Measurements from ENCODE around the gene CCR5AS.

CCR5AS gene

GRCh38 chr3:46365737-46366524 lies 40.9 kb downstream of the CCR5AS start:
- H3K4me3 Mint-ChIP-seq, result no peak overlapping the region
- H3K27me3 Mint-ChIP-seq, result peaks cover 16% of the 10 kb centered on the region
- no peaks in the 10 kb centered on the region for H3K9me3 Mint-ChIP-seq
- H3K27ac Mint-ChIP-seq, result no peak overlapping the region
- ATAC-seq, result no peak
- no peak for DNase-seq
- peaks cover 58% of the 10 kb centered on the region for H3K4me1 Mint-ChIP-seq

GRCh38 chr3:46365041-46365440 lies 41.8 kb downstream of the CCR5AS start:
- Mint-ChIP-seq H3K9me3 (no peaks in the 10 kb centered on the region), H3K4me3 (no peak overlapping the region), H3K27me3 (peaks cover 16% of the 10 kb centered on the region), H3K27ac (no peak overlapping the region), H3K4me1 (peaks cover 50% of the 10 kb centered on the region)
- no peak for DNase-seq
- no peak for ATAC-seq

- Mint-ChIP-seq H3K4me1 (peaks cover 36% of the 10 kb centered on the region), H3K27me3 (peaks cover 21% of the 10 kb centered on the region), H3K4me3 (no peak overlapping the region), H3K9me3 (no peaks in the 10 kb centered on the region), H3K27ac (no peak overlapping the region)
- DNase-seq, result no peak
- ATAC-seq, result peak; percentile 47
Measured at GRCh38 chr3:46361408-46362283, 45.2 kb downstream of the CCR5AS start.

GRCh38 chr3:46360907-46361306 lies 46.0 kb downstream of the CCR5AS start:
- H3K4me3 Mint-ChIP-seq, result no peak overlapping the region

GRCh38 chr3:46359733-46360493 lies 47.0 kb downstream of the CCR5AS start:
- Mint-ChIP-seq H3K27ac (no peak overlapping the region), H3K9me3 (no peaks in the 10 kb centered on the region), H3K4me3 (no peak overlapping the region), H3K4me1 (peaks cover 31% of the 10 kb centered on the region), H3K27me3 (peaks cover 26% of the 10 kb centered on the region)
- ATAC-seq (peak; percentile 92), DNase-seq (peak in 1 of 2 donors; percentile 28)

More at GRCh38 chr3:46360907-46361306, 46.0 kb downstream of the CCR5AS start:
- no peak overlapping the region for H3K27ac Mint-ChIP-seq
- H3K4me1 Mint-ChIP-seq, result peaks cover 29% of the 10 kb centered on the region
- H3K9me3 Mint-ChIP-seq, result no peaks in the 10 kb centered on the region
- DNase-seq (no peak), ATAC-seq (no peak)
- H3K27me3 Mint-ChIP-seq, result peaks cover 21% of the 10 kb centered on the region

- ATAC-seq (no peak), DNase-seq (no peak)
- Mint-ChIP-seq H3K4me1 (peaks cover 43% of the 10 kb centered on the region), H3K27ac (no peak overlapping the region), H3K9me3 (no peaks in the 10 kb centered on the region), H3K27me3 (peaks cover 35% of the 10 kb centered on the region), H3K4me3 (no peak overlapping the region)
Measured at GRCh38 chr3:46358466-46358865, 48.4 kb downstream of the CCR5AS start.

GRCh38 chr3:46356909-46357308 lies 50.0 kb downstream of the CCR5AS start:
- ATAC-seq, result no peak
- Mint-ChIP-seq H3K27me3 (peaks cover 39% of the 10 kb centered on the region), H3K27ac (no peak overlapping the region), H3K4me3 (no peak overlapping the region), H3K4me1 (peaks cover 55% of the 10 kb centered on the region), H3K9me3 (no peaks in the 10 kb centered on the region)
- no peak for DNase-seq

GRCh38 chr3:46356276-46356675 lies 50.6 kb downstream of the CCR5AS start:
- no peaks in the 10 kb centered on the region for H3K9me3 Mint-ChIP-seq
- no peak overlapping the region for H3K4me3 Mint-ChIP-seq
- peaks cover 45% of the 10 kb centered on the region for H3K27me3 Mint-ChIP-seq
- H3K27ac Mint-ChIP-seq, result peak overlapping the region in 1 of 2 donors; percentile 4
- H3K4me1 Mint-ChIP-seq, result peaks cover 55% of the 10 kb centered on the region
- ATAC-seq, result no peak
- DNase-seq, result no peak

- ATAC-seq (no peak), DNase-seq (no peak)
- H3K27ac Mint-ChIP-seq, result no peak overlapping the region
- peaks cover 63% of the 10 kb centered on the region for H3K4me1 Mint-ChIP-seq
- H3K27me3 Mint-ChIP-seq, result peaks cover 45% of the 10 kb centered on the region
- H3K9me3 Mint-ChIP-seq, result no peaks in the 10 kb centered on the region
- H3K4me3 Mint-ChIP-seq, result no peak overlapping the region
Measured at GRCh38 chr3:46354984-46355383, 51.9 kb downstream of the CCR5AS start.

GRCh38 chr3:46354478-46354877 lies 52.4 kb downstream of the CCR5AS start:
- peak; percentile 21 for ATAC-seq
- H3K9me3 Mint-ChIP-seq, result no peaks in the 10 kb centered on the region
- no peak overlapping the region for H3K27ac Mint-ChIP-seq
- no peak for DNase-seq
- H3K4me1 Mint-ChIP-seq, result peaks cover 65% of the 10 kb centered on the region
- H3K4me3 Mint-ChIP-seq, result peak overlapping the region in 1 of 2 donors; percentile 69
- H3K27me3 Mint-ChIP-seq, result peaks cover 45% of the 10 kb centered on the region

GRCh38 chr3:46353647-46354410 lies 53.0 kb downstream of the CCR5AS start, which contains the start of gene CCR2:
Gene CCR2 (plus strand): TSS chr3:46354111. CDS start chr3:46357528, 3,417 bp downstream.
- Mint-ChIP-seq H3K9me3 (peaks cover 0 to 2% of the 10 kb centered on the region in 2 donors), H3K27ac (peak within 1 kb of the TSS in 1 of 2 donors; percentile 6), H3K27me3 (peaks cover 45% of the 10 kb centered on the region), H3K4me1 (peaks cover 69% of the 10 kb centered on the region), H3K4me3 (peak within 1 kb of the TSS; percentile 49 to 69)
- DNase-seq (no peak), ATAC-seq (peak; percentile 62)

- Mint-ChIP-seq H3K27me3 (peaks cover 45% of the 10 kb centered on the region), H3K27ac (peak overlapping the region in 1 of 2 donors; percentile 6), H3K9me3 (peaks cover 0 to 5% of the 10 kb centered on the region in 2 donors), H3K4me1 (peaks cover 74% of the 10 kb centered on the region), H3K4me3 (peak overlapping the region in 1 of 2 donors; percentile 33)
- DNase-seq (no peak), ATAC-seq (no peak)
Measured at GRCh38 chr3:46353090-46353489, 53.8 kb downstream of the CCR5AS start.

GRCh38 chr3:46351646-46352045 lies 55.2 kb downstream of the CCR5AS start:
- ATAC-seq (no peak), DNase-seq (no peak)
- H3K27me3 Mint-ChIP-seq, result peaks cover 36% of the 10 kb centered on the region
- peaks cover 68% of the 10 kb centered on the region for H3K4me1 Mint-ChIP-seq
- no peak overlapping the region for H3K27ac Mint-ChIP-seq
- peaks cover 5 to 13% of the 10 kb centered on the region in 2 donors for H3K9me3 Mint-ChIP-seq
- no peak overlapping the region for H3K4me3 Mint-ChIP-seq

- DNase-seq, result no peak
- no peak overlapping the region for H3K27ac Mint-ChIP-seq
Measured at GRCh38 chr3:46350262-46350565, 56.7 kb downstream of the CCR5AS start.

More at GRCh38 chr3:46350262-46350565, 56.7 kb downstream of the CCR5AS start:
- peaks cover 22% of the 10 kb centered on the region for H3K27me3 Mint-ChIP-seq
- peak overlapping the region; percentile 9 to 57 for H3K4me3 Mint-ChIP-seq
- H3K9me3 Mint-ChIP-seq, result peaks cover 5 to 14% of the 10 kb centered on the region in 2 donors
- H3K4me1 Mint-ChIP-seq, result peaks cover 65% of the 10 kb centered on the region
- ATAC-seq, result no peak
